ENCODE data around the gene RAB35.

DNA sequence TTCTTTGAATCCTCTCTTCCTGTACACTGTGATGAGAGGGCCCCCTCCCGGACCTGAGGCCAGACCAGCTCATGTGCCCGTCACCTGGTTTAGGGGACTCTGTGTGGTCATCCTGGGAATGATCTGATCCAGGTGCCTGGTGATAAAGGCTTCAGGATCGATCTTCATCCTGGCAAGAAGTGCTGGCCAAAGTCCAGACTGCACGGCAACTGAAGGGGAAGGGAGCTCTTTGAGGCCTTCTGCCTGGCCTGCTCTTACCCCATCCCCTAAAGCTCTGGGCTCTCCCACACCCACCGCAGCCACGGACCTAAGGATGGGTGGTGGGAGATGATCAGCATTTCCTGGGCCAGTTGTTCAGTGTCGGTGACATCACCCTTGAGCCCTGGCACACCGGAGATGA is 46.2 kb upstream of the RAB35 start:
- no peak for TF ChIP-seq CTCF (IDR thresholded peaks at IDR 0.05)
- TF ChIP-seq EZH2 (IDR thresholded peaks at IDR 0.05; ENCODE audit: borderline replicate concordance, insufficient read depth, low read depth, low read length, poor library complexity, severe bottlenecking): no peak
